ENCODE measurements around the gene FPR2. TPM values are rescaled to one million over a fixed set of nuclear protein-coding genes. Genes with fewer than 3 reads are reported as not detected.
"Not testable (repeated sequence)": the region's sequence is repeated elsewhere in the genome, so short reads cannot be mapped to it uniquely, and the experiment has no call there.

FPR2 gene
- total RNA-seq, 1 experiment from 2014 or later = 0.05 TPM

GRCh38 chr19:51803967-51804366 lies 43.0 kb downstream of the FPR2 start:
- no peak for DNase-seq (ENCODE audit: low read depth)

- DNase-seq (ENCODE audit: low read depth) = not testable (repeated sequence)
Observed at GRCh38 chr19:51804789-51805188, 43.8 kb downstream of the FPR2 start.

- not testable (repeated sequence) for DNase-seq (ENCODE audit: low read depth)
Observed at GRCh38 chr19:51805396-51805795, 44.4 kb downstream of the FPR2 start.

GRCh38 chr19:51806571-51806970 lies 45.6 kb downstream of the FPR2 start:
- not testable (repeated sequence) for DNase-seq (ENCODE audit: low read depth)

- no peak for DNase-seq (ENCODE audit: low read depth)
Observed at GRCh38 chr19:51807111-51807701, 46.2 kb downstream of the FPR2 start.

- no peak for DNase-seq (ENCODE audit: low read depth)
Observed at GRCh38 chr19:51807925-51808324, 46.9 kb downstream of the FPR2 start.

- DNase-seq (ENCODE audit: low read depth) = peak; percentile 37
Observed at GRCh38 chr19:51808333-51808986, 47.5 kb downstream of the FPR2 start.

GRCh38 chr19:51809787-51810186 lies 48.8 kb downstream of the FPR2 start:
- DNase-seq (ENCODE audit: low read depth) = no peak

- peak; percentile 37 for DNase-seq (ENCODE audit: low read depth)
Observed at GRCh38 chr19:51810223-51810622, 49.2 kb downstream of the FPR2 start.

GRCh38 chr19:51811344-51811743 lies 50.4 kb downstream of the FPR2 start:
- no peak for DNase-seq (ENCODE audit: low read depth)

GRCh38 chr19:51815043-51815442 lies 54.1 kb downstream of the FPR2 start:
- no peak for DNase-seq (ENCODE audit: low read depth)

- no peak for DNase-seq (ENCODE audit: low read depth)
Observed at GRCh38 chr19:51816711-51817110, 55.7 kb downstream of the FPR2 start.

GRCh38 chr19:51820011-51820410 lies 59.0 kb downstream of the FPR2 start:
- no peak for DNase-seq (ENCODE audit: low read depth)

Other genes starting within 250 kb of the FPR2 start
- not detected in 2 replicates for gene SIGLEC6, start 229.5 kb upstream of the FPR2 start, total RNA-seq (2014; rRNA removed; shearing (Covaris generic))
- gene ZNF175, start 189.9 kb upstream of the FPR2 start, total RNA-seq (2014; rRNA removed; shearing (Covaris generic)) = 2.1 and 5.7 TPM in 2 replicates
- gene SIGLEC5, start 130.8 kb upstream of the FPR2 start, total RNA-seq (2014; rRNA removed; shearing (Covaris generic)) = not detected in 2 replicates
- gene SIGLEC14, start 114.4 kb upstream of the FPR2 start, total RNA-seq (2014; rRNA removed; shearing (Covaris generic)) = 1.4 and 1.8 TPM in 2 replicates
- 6.5 and 9.1 TPM in 2 replicates for gene SPACA6, start 67.8 kb upstream of the FPR2 start, total RNA-seq (2014; rRNA removed; shearing (Covaris generic))
- gene HAS1, start 37.2 kb upstream of the FPR2 start, total RNA-seq (2014; rRNA removed; shearing (Covaris generic)) = not detected in 2 replicates
- 0.57 and 0.98 TPM in 2 replicates for gene FPR1, start 9.3 kb upstream of the FPR2 start, total RNA-seq (2014; rRNA removed; shearing (Covaris generic))
- gene FPR3, start 34.0 kb downstream of the FPR2 start, total RNA-seq (2014; rRNA removed; shearing (Covaris generic)) = not detected in 2 replicates
- 2.5 and 3.0 TPM in 2 replicates for gene ZNF577, start 126.8 kb downstream of the FPR2 start, total RNA-seq (2014; rRNA removed; shearing (Covaris generic))
- 5.5 and 7.4 TPM in 2 replicates for gene ZNF649, start 143.8 kb downstream of the FPR2 start, total RNA-seq (2014; rRNA removed; shearing (Covaris generic))
- gene ZNF613, start 166.3 kb downstream of the FPR2 start, total RNA-seq (2014; rRNA removed; shearing (Covaris generic)) = 5.4 and 9.0 TPM in 2 replicates
- 3.9 and 5.8 TPM in 2 replicates for gene ZNF350, start 225.7 kb downstream of the FPR2 start, total RNA-seq (2014; rRNA removed; shearing (Covaris generic))
- 2.5 and 7.9 TPM in 2 replicates for gene ZNF615, start 247.0 kb downstream of the FPR2 start, total RNA-seq (2014; rRNA removed; shearing (Covaris generic))